Cardiac fibroblast (primary cell): ENCODE data around the gene EPM2AIP1.

Source experiments
- DNase-seq, 2 donors: peaks; one replicate each; pipeline versions ENCODE4 v3.0.0 to v3.0.0-alpha.2; 2010; ENCODE audit warnings: low read depth in 2 of 2
- H3K4me3 ChIP-seq, 2 donors: replicated peaks in 1 of 2; 1 replicate in 1 of 2; 2 replicates in 1 of 2; pipeline ENCODE4 v1.5.1; 2011; ENCODE audit warnings: low read depth in 2 of 2, low read length in 2 of 2, mild to moderate bottlenecking in 2 of 2, moderate library complexity in 1 of 2
- CTCF ChIP-seq: IDR thresholded peaks from one replicate; pipeline ENCODE4 v1.5.1; 2011; ENCODE audit warnings: low read depth, mild to moderate bottlenecking, low read length, inconsistent platforms

Gene EPM2AIP1

GRCh38 chr3:36943601-36944000 is 49.3 kb downstream of the EPM2AIP1 start:
- no peak for DNase-seq
- TF ChIP-seq CTCF: no peak
- peak overlapping the region; percentile 61 to 64 for H3K4me3 ChIP-seq

- no peak for TF ChIP-seq CTCF
- H3K4me3 ChIP-seq: no peak overlapping the region
Measured at GRCh38 chr3:36942638-36943248, 50.2 kb downstream of the EPM2AIP1 start.

GRCh38 chr3:36941658-36942057 is 51.3 kb downstream of the EPM2AIP1 start:
- H3K4me3 ChIP-seq: no peak overlapping the region
- TF ChIP-seq CTCF: no peak
- peak in 1 of 2 donors; percentile 43 for DNase-seq

More at GRCh38 chr3:36942638-36943248, 50.2 kb downstream of the EPM2AIP1 start:
- DNase-seq: no peak

GRCh38 chr3:36941162-36941561 is 51.8 kb downstream of the EPM2AIP1 start:
- DNase-seq: no peak
- TF ChIP-seq CTCF: no peak
- no peak overlapping the region for H3K4me3 ChIP-seq

GRCh38 chr3:36937492-36937891 is 55.4 kb downstream of the EPM2AIP1 start:
- H3K4me3 ChIP-seq: no peak overlapping the region
- no peak for TF ChIP-seq CTCF
- DNase-seq: peak in 1 of 2 donors; percentile 37
